CD4-positive, alpha-beta T cell (primary cell): ENCODE measurements around the gene ANLN. TPM values are rescaled to one million over a fixed set of nuclear protein-coding genes. Genes with fewer than 3 reads are reported as not detected.

Source experiments
- ATAC-seq: fragments of 200-7000 bp; cut with Tn5 transposase; one replicate; pipeline ENCODE4 v1.10.0; 2022; ENCODE audit warnings: mild to moderate bottlenecking; ENCODE audit not compliant: poor library complexity
- CTCF ChIA-PET: fragments of 350-600 bp; sonication (Branson Sonifier 250); formaldehyde crosslinking; loops from one replicate; lab custom pipeline; 2021; ENCODE audit warnings: antibody characterized with exemption, inconsistent platforms; lab: Charles Lee
- POLR2A ChIA-PET: fragments of 350-600 bp; sonication (Branson Sonifier 250); formaldehyde crosslinking; loops from one replicate; lab custom pipeline; 2021; ENCODE audit warnings: antibody characterized with exemption, inconsistent platforms; lab: Charles Lee
- DNase-seq, 14 experiments: peaks; one replicate each; pipeline ENCODE4 v3.0.0-alpha.2; 2013 to 2020; ENCODE audit warnings: mixed read lengths in 2 of 14
- H3K27ac ChIP-seq, 2 donors: one replicate each; pipeline versions ENCODE4 v1.5.1 to v1.7.0; 2013; ENCODE audit warnings: low read length in 2 of 2, low read depth in 1 of 2, mild to moderate bottlenecking in 1 of 2
- H3K27me3 ChIP-seq, 2 experiments: 1 replicate in 1 of 2; 2 replicates in 1 of 2; pipeline versions ENCODE4 v1.6.1 to v1.7.0; 2013; ENCODE audit warnings: low read length in 2 of 2, control low read depth in 1 of 2, mild to moderate bottlenecking in 1 of 2, moderate library complexity in 1 of 2; ENCODE audit not compliant: insufficient read depth in 2 of 2, control insufficient read depth in 1 of 2
- H3K36me3 ChIP-seq: one replicate; pipeline ENCODE4 v1.6.1; 2013; ENCODE audit warnings: low read length, control low read depth; ENCODE audit not compliant: insufficient read depth
- H3K4me1 ChIP-seq: one replicate; pipeline ENCODE4 v1.6.1; 2013; ENCODE audit warnings: low read length, control low read depth; ENCODE audit not compliant: insufficient read depth
- H3K4me3 ChIP-seq: one replicate; pipeline ENCODE4 v1.5.1; 2013; ENCODE audit warnings: mild to moderate bottlenecking, low read length, moderate library complexity
- H3K9me3 ChIP-seq, 2 experiments: 1 replicate in 1 of 2; 2 replicates in 1 of 2; pipeline versions ENCODE4 v1.6.1 to v1.7.0; 2013; ENCODE audit warnings: low read length in 2 of 2, mild to moderate bottlenecking in 2 of 2, control low read depth in 1 of 2, moderate library complexity in 1 of 2; ENCODE audit not compliant: control insufficient read depth in 1 of 2, insufficient read depth in 1 of 2
- H3K27ac Mint-ChIP-seq: one replicate; pipeline ENCODE4 v1.8.0; 2020; ENCODE audit warnings: mixed read lengths
- H3K27me3 Mint-ChIP-seq: one replicate; pipeline ENCODE4 v1.8.0; 2021; ENCODE audit warnings: mixed read lengths
- H3K36me3 Mint-ChIP-seq: one replicate; pipeline ENCODE4 v1.8.0; 2021; ENCODE audit warnings: low read depth, mixed read lengths
- H3K4me1 Mint-ChIP-seq: one replicate; pipeline ENCODE4 v1.8.0; 2021; ENCODE audit warnings: low read depth, mixed read lengths
- H3K4me3 Mint-ChIP-seq: one replicate; pipeline ENCODE4 v1.8.0; 2020; ENCODE audit warnings: mild to moderate bottlenecking, mixed read lengths
- H3K9me3 Mint-ChIP-seq: one replicate; pipeline ENCODE4 v1.8.0; 2020; ENCODE audit warnings: mixed read lengths
- intact Hi-C, 2 experiments: fragments of 100-400 bp; cut with DNase I in 1 of 2; cut with micrococcal nuclease in 1 of 2; formaldehyde crosslinking; loops; one replicate each; pipeline versions ENCODE4 v1.15.1 to v1.9.0; 2023 to 2025; cut with DNase I, micrococcal nuclease
- total RNA-seq, 174 experiments: library from RNA in 2 of 174; stranded (reverse) in 2 of 174; gene quantifications; one replicate each; pipeline ENCODE4 v1.2.3 and lab custom pipeline; 2021 to 2026
- TF ChIP-seq, protein P1 (sequence below): fragments of 200-600 bp; IDR thresholded peaks from one replicate; pipeline ENCODE4 v1.8.0; 2022; ENCODE audit warnings: antibody characterized with exemption, mild to moderate bottlenecking

Gene ANLN
- total RNA-seq, 2 experiments from 2014 or later = 0.33 to 1.1 TPM

- no peak for DNase-seq
- ChIA-PET POLR2A (no interaction called here), CTCF (interaction anchor here (0.7 kb wide), 1 partner anchor 12 kb away, joined by 3 read pairs; no protein-coding TSS in a partner anchor)
- Histone ChIP-seq H3K36me3 (no peaks in the 10 kb centered on the region), H3K27ac (no peak overlapping the region), H3K27me3 (no peaks in the 10 kb centered on the region), H3K4me3 (no peak overlapping the region), H3K9me3 (no peaks in the 10 kb centered on the region), H3K4me1 (no peaks in the 10 kb centered on the region)
- H3K36me3 Mint-ChIP-seq = no peaks in the 10 kb centered on the region
- intact Hi-C loops = no loop called here
- no peak overlapping the region for H3K27ac Mint-ChIP-seq
- no peak overlapping the region for H3K4me3 Mint-ChIP-seq
- TF ChIP-seq, protein P1, sequence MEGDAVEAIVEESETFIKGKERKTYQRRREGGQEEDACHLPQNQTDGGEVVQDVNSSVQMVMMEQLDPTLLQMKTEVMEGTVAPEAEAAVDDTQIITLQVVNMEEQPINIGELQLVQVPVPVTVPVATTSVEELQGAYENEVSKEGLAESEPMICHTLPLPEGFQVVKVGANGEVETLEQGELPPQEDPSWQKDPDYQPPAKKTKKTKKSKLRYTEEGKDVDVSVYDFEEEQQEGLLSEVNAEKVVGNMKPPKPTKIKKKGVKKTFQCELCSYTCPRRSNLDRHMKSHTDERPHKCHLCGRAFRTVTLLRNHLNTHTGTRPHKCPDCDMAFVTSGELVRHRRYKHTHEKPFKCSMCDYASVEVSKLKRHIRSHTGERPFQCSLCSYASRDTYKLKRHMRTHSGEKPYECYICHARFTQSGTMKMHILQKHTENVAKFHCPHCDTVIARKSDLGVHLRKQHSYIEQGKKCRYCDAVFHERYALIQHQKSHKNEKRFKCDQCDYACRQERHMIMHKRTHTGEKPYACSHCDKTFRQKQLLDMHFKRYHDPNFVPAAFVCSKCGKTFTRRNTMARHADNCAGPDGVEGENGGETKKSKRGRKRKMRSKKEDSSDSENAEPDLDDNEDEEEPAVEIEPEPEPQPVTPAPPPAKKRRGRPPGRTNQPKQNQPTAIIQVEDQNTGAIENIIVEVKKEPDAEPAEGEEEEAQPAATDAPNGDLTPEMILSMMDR = no peak
- ATAC-seq = no peak
- no peaks in the 10 kb centered on the region for H3K4me1 Mint-ChIP-seq
- H3K9me3 Mint-ChIP-seq = no peaks in the 10 kb centered on the region
- H3K27me3 Mint-ChIP-seq = no peaks in the 10 kb centered on the region
These were observed 59.2 kb downstream of the ANLN start for GRCh38 chr7:36448781-36449379.

GRCh38 chr7:36449685-36450084 lies 60.0 kb downstream of the ANLN start:
- no peak overlapping the region for H3K27ac Mint-ChIP-seq
- H3K36me3 Mint-ChIP-seq = no peaks in the 10 kb centered on the region
- H3K9me3 Mint-ChIP-seq = no peaks in the 10 kb centered on the region
- Histone ChIP-seq H3K27me3 (no peaks in the 10 kb centered on the region), H3K4me1 (no peaks in the 10 kb centered on the region), H3K9me3 (no peaks in the 10 kb centered on the region), H3K36me3 (no peaks in the 10 kb centered on the region), H3K4me3 (no peak overlapping the region), H3K27ac (no peak overlapping the region)
- H3K4me3 Mint-ChIP-seq = no peak overlapping the region
- POLR2A ChIA-PET = no interaction called here
- TF ChIP-seq, protein P1 = no peak
- no peaks in the 10 kb centered on the region for H3K27me3 Mint-ChIP-seq
- no peak for ATAC-seq
- DNase-seq = no peak
- no peaks in the 10 kb centered on the region for H3K4me1 Mint-ChIP-seq
- CTCF ChIA-PET = interaction anchor here (0.7 kb wide), 1 partner anchor 12 kb away, joined by 3 read pairs; no protein-coding TSS in a partner anchor
- intact Hi-C loops = no loop called here

DNA sequence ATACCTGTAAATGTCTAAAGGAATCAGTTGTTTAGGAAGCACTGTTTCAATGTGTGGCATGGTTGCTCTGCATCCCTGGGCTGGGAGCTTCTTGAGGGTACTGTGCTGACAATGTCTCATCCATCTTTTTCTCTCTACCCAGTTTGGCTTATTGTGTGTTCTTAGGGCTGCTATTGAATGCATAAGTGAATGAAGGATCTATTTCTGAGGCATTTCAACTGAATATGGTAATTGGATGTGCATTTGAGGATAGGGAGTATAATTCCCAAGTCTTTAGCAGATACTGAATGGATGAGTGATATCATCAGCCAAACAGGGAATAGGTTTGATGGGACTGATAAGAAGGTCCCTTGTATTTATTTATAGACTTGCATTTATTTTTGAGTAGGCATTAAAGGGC lies 64.1 kb downstream of the ANLN start:
- no peak for ATAC-seq
- TF ChIP-seq, protein P1 = no peak
- Histone ChIP-seq H3K4me3 (no peak overlapping the region), H3K4me1 (no peaks in the 10 kb centered on the region), H3K27ac (no peak overlapping the region), H3K9me3 (no peaks in the 10 kb centered on the region), H3K27me3 (no peaks in the 10 kb centered on the region), H3K36me3 (no peaks in the 10 kb centered on the region)
- H3K9me3 Mint-ChIP-seq = no peaks in the 10 kb centered on the region
- intact Hi-C loops = no loop called here
- no peaks in the 10 kb centered on the region for H3K4me1 Mint-ChIP-seq
- ChIA-PET CTCF (interaction anchor here (0.8 kb wide), 1 partner anchor 12 kb away, joined by 3 read pairs; no protein-coding TSS in a partner anchor), POLR2A (no interaction called here)
- H3K27me3 Mint-ChIP-seq = no peaks in the 10 kb centered on the region
- H3K27ac Mint-ChIP-seq = no peak overlapping the region
- no peak overlapping the region for H3K4me3 Mint-ChIP-seq
- no peaks in the 10 kb centered on the region for H3K36me3 Mint-ChIP-seq
- DNase-seq = no peak
